HepG2 (cell line): ENCODE data around the gene MGAT1. TPM values are rescaled to one million over a fixed set of nuclear protein-coding genes. Genes with fewer than 3 reads are reported as not detected.

Experiments used
- ATAC-seq: fragments of 200-7000 bp; cut with Tn5 transposase; 3 replicates; pipeline ENCODE4 v1.9.1; 2020; ENCODE audit warnings: mild to moderate bottlenecking, moderate library complexity
- BruUV-seq: library from RNA; stranded (reverse); fragments of 400-500 nt; replicated peaks from 2 replicates; lab custom pipeline; 2021; lab: Mats Ljungman, UMichigan
- CTCF ChIA-PET: fragments of 300-600 bp; formaldehyde crosslinking; extraction: SDS; loops from one replicate; lab custom pipeline; 2021; ENCODE audit warnings: low total read pairs, inconsistent platforms, low intra/inter-chr PET ratio; lab: Yijun Ruan, JAX
- POLR2A ChIA-PET: fragments of 350-600 bp; sonication (Branson Sonifier 250); formaldehyde crosslinking; loops from one replicate; lab custom pipeline; 2020; ENCODE audit warnings: antibody characterized with exemption, inconsistent platforms; lab: Yijun Ruan, JAX
- DNase-seq: peaks from one replicate; pipeline ENCODE4 v3.0.0-alpha.2; 2015; ENCODE audit warnings: low spot score
- FAIRE-seq: peaks from 3 replicates; lab custom pipeline; 2011; peaks lifted over from hg19 to GRCh38; lab: Jason Lieb, UNC
- H2AFZ ChIP-seq: one replicate; pipeline ENCODE4 v1.6.1; 2011; ENCODE audit warnings: low read length, inconsistent platforms
- H3K27ac ChIP-seq: fragments of 300-600 bp; 3 replicates; pipeline ENCODE4 v1.8.0; 2011; ENCODE audit warnings: mixed run types, mild to moderate bottlenecking, mixed read lengths, low read length, inconsistent platforms; ENCODE audit not compliant: insufficient read depth; ENCODE audit errors: extremely low read length
- H3K27me3 ChIP-seq, 2 experiments: fragments of 200-600 bp in 1 of 2; 2 replicates in 1 of 2; 3 replicates in 1 of 2; pipeline versions ENCODE4 v1.6.0 to v1.8.0; 2011; ENCODE audit warnings: low read length in 2 of 2, mild to moderate bottlenecking in 2 of 2, moderate library complexity in 2 of 2, inconsistent platforms in 1 of 2; ENCODE audit not compliant: insufficient read depth in 2 of 2, control insufficient read depth in 1 of 2
- H3K36me3 ChIP-seq, 2 experiments: fragments of 200-600 bp in 1 of 2; replicated peaks in 1 of 2; 2 replicates in 1 of 2; 3 replicates in 1 of 2; pipeline versions ENCODE4 v1.5.1 to v1.8.0; 2011; ENCODE audit warnings: low read length in 2 of 2, inconsistent platforms in 1 of 2; ENCODE audit not compliant: insufficient read depth in 2 of 2, control insufficient read depth in 1 of 2
- H3K4me1 ChIP-seq: 2 replicates; pipeline ENCODE4 v1.5.1; 2012; ENCODE audit warnings: low read length, inconsistent platforms; ENCODE audit not compliant: insufficient read depth
- H3K4me2 ChIP-seq: 2 replicates; pipeline ENCODE4 v1.6.0; 2011; ENCODE audit warnings: low read depth, low read length, inconsistent platforms
- H3K4me3 ChIP-seq, 3 experiments: fragments of 200-600 bp in 1 of 3; sonication (generic), shearing (Covaris generic) in 1 of 3; replicated peaks in 1 of 3; 2 replicates each; pipeline ENCODE4 v1.5.1; 2011 to 2016; ENCODE audit warnings: low read length in 3 of 3, inconsistent platforms in 2 of 3, low read depth in 2 of 3, mild to moderate bottlenecking in 2 of 3, control low read depth in 1 of 3, mixed read lengths in 1 of 3; ENCODE audit not compliant: insufficient read depth in 1 of 3
- H3K79me2 ChIP-seq: one replicate; pipeline ENCODE4 v1.6.1; 2011; ENCODE audit warnings: low read length, inconsistent platforms; ENCODE audit not compliant: insufficient read depth
- H3K9ac ChIP-seq: 2 replicates; pipeline ENCODE4 v1.6.0; 2011; ENCODE audit warnings: mild to moderate bottlenecking, low read depth, low read length, inconsistent platforms; ENCODE audit not compliant: insufficient read depth
- H3K9me3 ChIP-seq: 2 replicates; pipeline ENCODE4 v1.5.1; 2012; ENCODE audit warnings: mild to moderate bottlenecking, low read length
- H4K20me1 ChIP-seq: 2 replicates; pipeline ENCODE4 v1.6.0; 2011; ENCODE audit warnings: inconsistent platforms, mild to moderate bottlenecking, low read length, moderate library complexity; ENCODE audit not compliant: insufficient read depth
- ATM ChIP-seq: fragments of 450-650 bp; IDR thresholded peaks from 2 replicates; pipeline ENCODE4 v1.7.1; 2017; ENCODE audit warnings: mild to moderate bottlenecking, borderline replicate concordance
- FOXC1 ChIP-seq: sonication (generic); formaldehyde crosslinking; IDR thresholded peaks from 2 replicates; pipeline ENCODE4 v1.8.0; 2022; ENCODE audit warnings: mild to moderate bottlenecking, missing genetic modification reagents, borderline replicate concordance
- MXI1 ChIP-seq: IDR thresholded peaks from 3 replicates; pipeline ENCODE4 v1.6.1; 2012; ENCODE audit warnings: low read depth, low read length, inconsistent platforms, borderline replicate concordance
- REXO4 ChIP-seq: sonication (generic); formaldehyde crosslinking; IDR thresholded peaks from 2 replicates; pipeline ENCODE4 v1.8.0; 2022; ENCODE audit warnings: missing genetic modification reagents, mild to moderate bottlenecking, borderline replicate concordance
- TEAD3 ChIP-seq: optimal IDR thresholded peaks from 2 replicates; pipeline ENCODE3; 2016; ENCODE audit warnings: borderline replicate concordance
- ZBTB33 ChIP-seq: sonication (generic); formaldehyde crosslinking; IDR thresholded peaks from 2 replicates; pipeline ENCODE4 v1.4.0; 2020; ENCODE audit warnings: missing genetic modification reagents
- ZNF263 ChIP-seq: sonication (generic); formaldehyde crosslinking; IDR thresholded peaks from 2 replicates; pipeline ENCODE4 v1.4.0; 2020; ENCODE audit warnings: missing genetic modification reagents
- ZNF280D ChIP-seq: sonication (generic); formaldehyde crosslinking; IDR thresholded peaks from 2 replicates; pipeline ENCODE4 v1.5.1; 2020; ENCODE audit warnings: mild to moderate bottlenecking, missing genetic modification reagents
- ZNF550 ChIP-seq: sonication (generic); formaldehyde crosslinking; IDR thresholded peaks from 2 replicates; pipeline ENCODE4 v1.4.0; 2020; ENCODE audit warnings: mild to moderate bottlenecking, missing genetic modification reagents, borderline replicate concordance
- ZNF556 ChIP-seq: sonication (generic); formaldehyde crosslinking; IDR thresholded peaks from 2 replicates; pipeline ENCODE4 v1.4.0; 2020; ENCODE audit warnings: mild to moderate bottlenecking, missing genetic modification reagents, borderline replicate concordance
- ZNF577 ChIP-seq: sonication (generic); formaldehyde crosslinking; IDR thresholded peaks from 2 replicates; pipeline ENCODE4 v1.4.0; 2020; ENCODE audit warnings: mild to moderate bottlenecking, low read depth, missing genetic modification reagents, borderline replicate concordance
- ZNF644 ChIP-seq: IDR thresholded peaks from 2 replicates; pipeline ENCODE4 v1.6.1; 2016; ENCODE audit warnings: low read depth
- ZNF710 ChIP-seq: sonication (generic); formaldehyde crosslinking; IDR thresholded peaks from 2 replicates; pipeline ENCODE4 v1.5.0; 2020; ENCODE audit warnings: mild to moderate bottlenecking, missing genetic modification reagents, borderline replicate concordance
- ZNF737 ChIP-seq: sonication (generic); formaldehyde crosslinking; IDR thresholded peaks from 2 replicates; pipeline ENCODE4 v1.5.0; 2020; ENCODE audit warnings: missing genetic modification reagents, mild to moderate bottlenecking, borderline replicate concordance
- WGBS: methylation state at CpG from one replicate; pipeline ENCODE4 v1.1.6; 2017; ENCODE audit warnings: low lambda C conversion rate; 5-methylcytosine and 5-hydroxymethylcytosine counted together
- in situ Hi-C: cut with HindIII; loops from 2 replicates; pipeline ENCODE4 v1.10.0; 2017; ENCODE audit warnings: low pct_unique_long_range_greater_than_20kb; ENCODE audit not compliant: extremely low pct_ligation_motif_present
- intact Hi-C: fragments of 100-400 bp; cut with micrococcal nuclease; formaldehyde crosslinking; loops from one replicate; pipeline ENCODE4 v1.10.0; 2022; ENCODE audit not compliant: unreplicated experiment
- polyA plus RNA-seq, 8 experiments: library from polyadenylated mRNA; depleted of rRNA in 3 of 8; stranded (reverse) in 7 of 8; unstranded in 1 of 8; fragments of >200 nt; fragmentation: Illumina TruSeq in 4 of 8; extraction: Trizol in 4 of 8; gene quantifications; 2 replicates each; pipeline versions ENCODE4 v1.2.1 to v1.2.3, GENCODE V29; 2011 to 2016; ENCODE audit warnings: low read depth in 4 of 8, missing spikeins in 1 of 8, mixed read lengths in 1 of 8; ENCODE audit not compliant: insufficient read depth in 1 of 8
- total RNA-seq, 5 experiments: library from RNA; depleted of rRNA; stranded (reverse); fragments of >200 nt; fragmentation: Illumina TruSeq; extraction: Trizol; gene quantifications; 2 replicates each; pipeline ENCODE4 v1.2.3, GENCODE V29; 2016; ENCODE audit warnings: low read depth in 1 of 5

The MGAT1 gene
- total and polyA plus RNA-seq, 2 of the 13 experiments (the other 11 are each of a cell fraction or from before 2014, with no cell fraction given), result 50.1 to 55.3 TPM

- no peak within 1 kb of the TSS for H3K27ac ChIP-seq
- ChIA-PET CTCF (no interaction called here), POLR2A (no interaction called here)
- no peak within 1 kb of the TSS for H3K4me3 ChIP-seq
- in situ Hi-C loops (no loop called here), intact Hi-C loops (no loop called here)
- no peaks in the 10 kb centered on the region for H3K79me2 ChIP-seq
- H3K36me3 ChIP-seq, result no peaks in the 10 kb centered on the region
- no peak for DNase-seq
- H3K9ac ChIP-seq, result no peak within 1 kb of the TSS
- no peak within 1 kb of the TSS for H3K4me2 ChIP-seq
- H4K20me1 ChIP-seq, result no peaks in the 10 kb centered on the region
- H2AFZ ChIP-seq, result no peak within 1 kb of the TSS
- no peak for FAIRE-seq
- H3K9me3 ChIP-seq, result no peaks in the 10 kb centered on the region
- no peak for ATAC-seq
- H3K4me1 ChIP-seq, result no peaks in the 10 kb centered on the region
- 6% methylated on average over 2 of the region's 2 CpGs for WGBS
- peaks cover under 1 to 36% of the 10 kb centered on the region in 2 experiments; a peak in 3 of 5 replicates for H3K27me3 ChIP-seq
- TF ChIP-seq FOXC1 (CRISPR knock-in tag), result no peak
- TF ChIP-seq ZNF710 (CRISPR knock-in tag), result no peak
- no peak for TF ChIP-seq ZNF644 (CRISPR knock-in tag)
- TF ChIP-seq ZNF737, result no peak
- no peak for TF ChIP-seq ZNF263 (CRISPR knock-in tag)
- no peak for TF ChIP-seq ZNF550
- no peak for TF ChIP-seq ZNF556 (CRISPR knock-in tag)
- TF ChIP-seq TEAD3 (CRISPR knock-in tag), result no peak
- no peak for TF ChIP-seq REXO4 (CRISPR knock-in tag)
- no peak for TF ChIP-seq ATM
- no peak for TF ChIP-seq ZNF280D (CRISPR knock-in tag)
- TF ChIP-seq ZNF577 (CRISPR knock-in tag), result no peak
- TF ChIP-seq ZBTB33 (CRISPR knock-in tag), result no peak
- TF ChIP-seq MXI1, result no peak
- no TSS peak for BruUV-seq
Measured at GRCh38 chr5:180739958-180740357, 62.6 kb downstream of the MGAT1 start, which contains the start of gene OR2Y1. TSS of gene OR2Y1 (minus strand) at chr5:180740058. CDS start at chr5:180740058, 0 bp downstream.
